Mesenteric fat pad (tissue), 1 donor: ENCODE measurements around the gene CHAF1A. TPM values are rescaled to one million over a fixed set of nuclear protein-coding genes. Genes with fewer than 3 reads are reported as not detected.

Experiments
- DNase-seq: peaks from one replicate; pipeline ENCODE4 v3.0.0-alpha.2; 2020; ENCODE audit warnings: low spot score
- long read RNA-seq: library from polyadenylated mRNA; unstranded; transcript quantifications from one replicate; pipeline ENCODE4 v2.0.0, GENCODE V29; 2020
- total RNA-seq: library from RNA; stranded (reverse); fragmentation: NEBNext Ultra II Directional; extraction: Animal tissue kit (Norgen Biotek cat#: 25700); gene quantifications from one replicate; pipeline ENCODE4 v1.2.1, GENCODE V29; 2021
- donor health status: DM: yes; HTN: yes; CAD: no.

The CHAF1A gene
- total RNA-seq: 6.0 TPM
- long read RNA-seq, partial matches to known transcripts: 5 of 6 reads
- long read RNA-seq, other reads (novel, unspliced or antisense): 1 of 6 reads

- DNase-seq: peak; percentile 99
Measured at GRCh38 chr19:4402171-4403004, at the start of gene CHAF1A. TSS of gene CHAF1A (plus strand) at chr19:4402640. CDS start at chr19:4402763, 123 bp downstream.

GRCh38 chr19:4352701-4353121, 49.7 kb upstream of the CHAF1A start:
- no peak for DNase-seq

DNA sequence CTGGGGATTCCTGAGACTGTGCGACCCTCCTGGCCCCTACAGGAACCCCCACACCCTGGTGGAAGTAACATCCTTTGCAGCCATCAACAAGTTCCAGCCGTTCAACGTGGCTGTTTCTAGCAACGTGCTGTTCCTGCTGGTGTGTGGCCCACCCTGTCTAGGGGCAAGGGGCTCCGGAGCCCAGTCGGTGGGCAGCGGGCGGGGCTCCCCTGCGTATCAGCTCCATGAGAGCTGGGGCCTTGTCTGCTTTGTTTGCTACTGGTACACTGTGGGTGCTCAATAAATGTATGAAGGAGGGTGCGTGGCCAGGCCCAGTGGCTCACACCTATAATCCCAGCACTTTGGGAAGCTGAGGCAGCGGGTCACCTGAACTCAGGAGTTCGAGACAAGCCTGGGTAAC, 48.2 kb upstream of the CHAF1A start:
- no peak for DNase-seq

- no peak for DNase-seq
Measured at GRCh38 chr19:4354897-4355296, 47.5 kb upstream of the CHAF1A start.

DNA sequence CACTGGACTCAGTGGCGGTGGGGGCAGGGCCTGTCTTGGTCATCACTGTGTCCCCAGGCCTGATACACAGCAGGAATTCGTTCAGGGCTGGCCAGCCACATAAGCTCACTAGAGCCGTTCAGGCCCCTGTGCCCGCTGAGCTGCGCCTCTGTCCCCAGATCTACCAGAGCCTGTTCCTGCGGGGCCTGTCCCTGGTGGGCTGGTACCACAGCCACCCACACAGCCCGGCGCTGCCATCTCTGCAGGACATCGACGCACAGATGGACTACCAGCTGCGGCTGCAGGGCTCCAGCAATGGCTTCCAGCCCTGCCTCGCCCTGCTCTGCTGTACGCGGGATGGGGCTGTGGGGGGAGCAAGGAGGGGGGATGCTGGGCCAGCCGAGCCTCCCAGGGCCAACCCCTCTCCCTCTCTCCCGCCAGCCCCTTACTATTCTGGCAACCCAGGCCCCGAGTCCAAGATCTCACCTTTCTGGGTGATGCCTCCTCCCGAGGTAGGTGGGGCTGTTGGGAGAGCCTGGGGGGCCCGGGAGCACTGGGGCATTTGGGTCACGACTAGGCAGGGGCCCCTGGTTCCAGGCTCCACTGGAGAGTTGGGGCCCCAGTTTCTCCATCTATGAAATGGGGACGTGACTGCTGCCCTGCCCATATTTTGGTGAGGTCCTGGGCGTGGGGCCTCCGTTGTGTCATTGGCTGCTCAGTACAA, 45.2 kb upstream of the CHAF1A start:
- no peak for DNase-seq

- no peak for DNase-seq
Measured at GRCh38 chr19:4357921-4358326, 44.5 kb upstream of the CHAF1A start.

- no peak for DNase-seq
Measured at GRCh38 chr19:4358709-4359626, 43.5 kb upstream of the CHAF1A start.

- DNase-seq: no peak
Measured at GRCh38 chr19:4359627-4360000, 42.8 kb upstream of the CHAF1A start.

GRCh38 chr19:4360081-4360569, 42.3 kb upstream of the CHAF1A start:
- DNase-seq: no peak

DNA sequence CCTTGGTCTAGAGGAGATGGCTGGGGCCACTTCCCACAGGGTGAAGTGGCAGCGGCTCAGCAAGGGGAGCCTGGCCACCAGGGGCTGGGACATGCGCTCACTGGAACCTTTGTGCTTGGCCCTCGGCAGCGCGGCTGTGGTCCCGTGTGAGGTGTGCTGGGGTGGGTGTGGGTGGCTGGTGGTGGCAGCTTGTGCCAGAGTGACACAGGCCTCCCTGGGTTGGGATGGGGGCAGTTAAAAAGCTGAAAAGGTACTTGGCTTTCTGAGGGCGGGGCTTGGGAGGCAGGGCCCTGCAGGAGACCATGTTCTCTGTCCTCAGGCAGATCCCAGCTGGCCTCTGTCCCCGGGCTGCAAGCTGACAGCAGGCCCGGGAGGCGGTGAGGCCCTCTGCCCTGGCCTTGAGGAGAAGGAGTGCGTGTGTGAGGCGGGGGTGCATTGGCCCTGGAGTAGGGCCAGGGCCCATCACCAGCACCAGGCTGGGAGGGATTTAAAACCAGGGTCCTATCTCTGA, 41.7 kb upstream of the CHAF1A start:
- no peak for DNase-seq

GRCh38 chr19:4361152-4362046, 41.0 kb upstream of the CHAF1A start:
- DNase-seq: no peak

GRCh38 chr19:4362101-4362828, 40.2 kb upstream of the CHAF1A start:
- DNase-seq: no peak

DNA sequence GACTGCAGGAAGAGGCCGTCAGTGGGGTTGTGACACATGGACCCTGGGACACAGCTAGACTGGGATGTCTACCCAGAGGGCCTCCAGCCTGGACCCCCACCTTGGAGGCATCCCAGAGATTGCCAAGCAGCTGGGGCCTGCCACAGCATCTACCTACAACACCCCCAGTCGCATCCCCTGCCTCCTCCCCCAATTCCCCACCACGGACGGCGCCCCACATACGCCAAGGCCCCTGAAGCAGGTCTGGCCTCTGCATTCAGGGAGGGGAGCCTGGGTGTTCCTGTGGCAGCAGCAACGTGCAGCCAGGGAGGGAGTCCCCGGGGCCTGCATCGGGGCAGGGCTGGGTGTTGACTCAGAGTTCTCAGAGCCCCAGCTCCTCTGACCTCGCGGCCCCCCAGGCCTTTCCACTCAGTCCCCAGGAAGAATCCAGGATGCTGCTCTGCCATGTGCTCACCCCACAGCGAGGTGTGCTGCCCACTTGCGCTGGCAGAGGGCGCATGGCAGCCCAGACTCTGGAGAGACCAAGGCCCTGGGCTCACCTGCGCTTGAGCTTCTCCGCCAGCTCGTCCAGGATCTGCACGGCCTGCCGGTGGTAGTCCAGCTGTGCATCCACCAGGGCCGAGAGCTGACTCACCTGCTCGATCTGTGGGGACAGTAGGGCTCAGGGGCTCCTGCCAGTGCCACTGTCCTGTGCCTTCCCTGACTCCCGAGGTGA, 39.5 kb upstream of the CHAF1A start:
- no peak for DNase-seq

GRCh38 chr19:4363571-4364304, 38.7 kb upstream of the CHAF1A start:
- DNase-seq: no peak

GRCh38 chr19:4365341-4365740, 37.1 kb upstream of the CHAF1A start:
- DNase-seq: no peak

DNA sequence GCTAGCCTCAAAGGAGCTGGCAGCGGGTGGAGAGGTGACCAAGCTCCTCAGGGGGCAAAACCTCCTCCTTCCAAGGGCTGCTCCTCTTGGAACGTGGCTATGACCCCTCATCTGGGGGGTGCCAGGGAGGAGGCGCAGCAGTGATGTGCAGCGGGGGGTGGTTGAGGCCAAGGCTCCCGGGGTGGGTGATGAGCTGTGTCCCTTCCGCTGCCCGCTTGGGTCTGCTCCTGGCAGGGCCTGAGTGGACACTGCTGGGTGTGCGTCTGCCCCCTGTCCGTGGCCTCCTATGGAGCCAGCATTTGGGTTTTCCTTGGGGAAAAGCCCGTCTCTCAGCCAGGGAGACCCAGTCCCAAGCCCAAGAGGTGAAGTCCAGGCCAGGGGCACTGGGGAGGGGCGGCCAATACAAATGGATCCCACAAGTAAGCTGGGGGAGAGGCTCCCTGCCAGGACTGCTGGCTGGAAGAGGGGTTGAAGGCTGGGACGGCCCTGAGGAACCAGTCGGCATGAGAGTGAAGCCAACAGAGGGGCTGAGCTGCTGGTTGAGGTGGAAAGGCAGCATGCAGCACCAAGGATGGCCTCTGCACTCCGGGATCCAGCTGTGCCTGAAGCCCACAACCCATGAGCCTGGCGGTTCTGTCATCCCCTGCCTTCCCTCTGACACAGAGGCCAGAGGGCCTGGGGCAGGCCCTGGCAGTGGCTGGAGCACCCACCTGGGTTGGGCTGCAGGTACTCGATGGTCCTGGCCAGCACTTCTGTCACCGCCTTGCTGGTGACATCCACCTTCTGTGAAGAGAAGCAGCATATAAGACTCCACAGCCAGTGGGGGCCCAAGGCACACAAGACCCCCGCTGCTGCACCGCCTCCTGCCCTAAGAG, 36.4 kb upstream of the CHAF1A start:
- DNase-seq: no peak
